Endothelial cell of umbilical vein (primary cell): Measurements from ENCODE around the gene C1orf174. TPM values are rescaled to one million over a fixed set of nuclear protein-coding genes. Genes with fewer than 3 reads are reported as not detected.

ENCODE experiments used
- Bru-seq: library from RNA; stranded (reverse); fragments of 400-500 nt; gene quantifications from one replicate; lab custom pipeline; 2021; lab: Mats Ljungman, UMichigan
- BruChase-seq, 2 experiments: library from RNA; stranded (reverse); fragments of 400-500 nt; gene quantifications; one replicate each; lab custom pipeline; 2021; lab: Mats Ljungman, UMichigan
- BruUV-seq: library from RNA; stranded (reverse); fragments of 400-500 nt; replicated peaks from 2 replicates; lab custom pipeline; 2021; lab: Mats Ljungman, UMichigan
- CTCF ChIA-PET: fragments of 300-600, 350-600 bp; sonication (Branson Sonifier 250); formaldehyde crosslinking; loops from one replicate; lab custom pipeline; 2021; ENCODE audit warnings: antibody characterized with exemption, inconsistent platforms; lab: Charles Lee
- POLR2A ChIA-PET: fragments of 300-600, 350-600 bp; sonication (Branson Sonifier 250); formaldehyde crosslinking; loops from one replicate; lab custom pipeline; 2021; ENCODE audit warnings: antibody characterized with exemption, inconsistent platforms; lab: Charles Lee
- DNase-seq: peaks from one replicate; pipeline ENCODE4 v3.0.0-alpha.2; 2011; ENCODE audit warnings: low read depth, low spot score
- FAIRE-seq: peaks from 2 replicates; lab custom pipeline; 2011; peaks lifted over from hg19 to GRCh38; lab: Jason Lieb, UNC
- H2AFZ ChIP-seq: 2 replicates; pipeline ENCODE4 v1.6.0; 2012; ENCODE audit warnings: low read depth, low read length, control low read depth, inconsistent platforms
- H3K27ac ChIP-seq: 2 replicates; pipeline ENCODE4 v1.5.1; 2011; ENCODE audit warnings: low read depth, mild to moderate bottlenecking, control low read depth, low read length, moderate library complexity; ENCODE audit not compliant: insufficient read depth
- H3K27me3 ChIP-seq, 2 experiments: 2 replicates each; pipeline versions ENCODE4 v1.6.0 to v1.6.1; 2011; ENCODE audit warnings: low read length in 2 of 2, mixed read lengths in 1 of 2; ENCODE audit not compliant: control insufficient read depth in 2 of 2, insufficient read depth in 2 of 2
- H3K36me3 ChIP-seq, 2 experiments: 2 replicates in 1 of 2; 3 replicates in 1 of 2; pipeline ENCODE4 v1.5.1; 2011; ENCODE audit warnings: low read length in 2 of 2, mild to moderate bottlenecking in 1 of 2, moderate library complexity in 1 of 2; ENCODE audit not compliant: control insufficient read depth in 2 of 2, insufficient read depth in 2 of 2; ENCODE audit errors: extremely low read depth in 1 of 2
- H3K4me1 ChIP-seq: 3 replicates; pipeline ENCODE4 v1.5.1; 2011; ENCODE audit warnings: mild to moderate bottlenecking, low read length; ENCODE audit not compliant: control insufficient read depth, insufficient read depth; ENCODE audit errors: extremely low read depth
- H3K4me2 ChIP-seq: 2 replicates; pipeline ENCODE4 v1.6.1; 2011; ENCODE audit warnings: low read length, control low read depth, mixed read lengths; ENCODE audit not compliant: insufficient read depth
- H3K4me3 ChIP-seq, 3 experiments: fragments of 200-600 bp in 1 of 3; sonication (generic), shearing (Covaris generic) in 1 of 3; replicated peaks in 1 of 3; 2 replicates each; pipeline ENCODE4 v1.5.1; 2011 to 2016; ENCODE audit warnings: control low read depth in 3 of 3, low read length in 3 of 3, mild to moderate bottlenecking in 2 of 3, inconsistent platforms in 1 of 3, low read depth in 1 of 3, moderate library complexity in 1 of 3; ENCODE audit not compliant: insufficient read depth in 1 of 3
- H3K79me2 ChIP-seq: 2 replicates; pipeline ENCODE4 v1.6.0; 2012; ENCODE audit warnings: low read length, inconsistent platforms; ENCODE audit not compliant: control insufficient read depth, insufficient read depth
- H3K9ac ChIP-seq: replicated peaks from 2 replicates; pipeline ENCODE3; 2011; ENCODE audit warnings: low read length, control low read depth; ENCODE audit not compliant: insufficient read depth; ENCODE audit errors: extremely low read depth
- H3K9me1 ChIP-seq: replicated peaks from 3 replicates; pipeline ENCODE4 v1.6.0; 2011; ENCODE audit warnings: mild to moderate bottlenecking, low read length; ENCODE audit not compliant: control insufficient read depth, insufficient read depth; ENCODE audit errors: extremely low read depth
- H3K9me3 ChIP-seq: replicated peaks from 2 replicates; pipeline ENCODE4 v1.5.1; 2012; ENCODE audit warnings: low read length, inconsistent platforms; ENCODE audit not compliant: control insufficient read depth, insufficient read depth
- H4K20me1 ChIP-seq: replicated peaks from 2 replicates; pipeline ENCODE3; 2011; ENCODE audit warnings: mild to moderate bottlenecking, low read length; ENCODE audit not compliant: control insufficient read depth, insufficient read depth; ENCODE audit errors: extremely low read depth
- GATA2 ChIP-seq: IDR thresholded peaks from 2 replicates; pipeline ENCODE4 v1.7.0; 2011; ENCODE audit warnings: low read depth, mild to moderate bottlenecking, moderate library complexity, mixed read lengths, low read length; ENCODE audit not compliant: insufficient read length, insufficient read depth
- MYC ChIP-seq: IDR thresholded peaks from one replicate; pipeline ENCODE4 v1.6.1; 2011; ENCODE audit warnings: mild to moderate bottlenecking, low read depth, low read length
- POLR2A ChIP-seq: IDR thresholded peaks from 2 replicates; pipeline ENCODE4 v1.6.1; 2012; ENCODE audit warnings: low read depth, mild to moderate bottlenecking, control low read depth, low read length
- POLR2AphosphoS5 ChIP-seq: IDR thresholded peaks from 2 replicates; pipeline ENCODE4 v1.6.1; 2012; ENCODE audit warnings: low read depth, mild to moderate bottlenecking, control low read depth, low read length, moderate library complexity; ENCODE audit not compliant: insufficient read depth
- dilution Hi-C: fragments of 300-500 bp; cut with MboI; formaldehyde crosslinking; loops from one replicate; pipeline ENCODE4 v1.15.0; 2019; ENCODE audit warnings: low sequenced_read_pairs; ENCODE audit not compliant: extremely low pct_ligation_motif_present
- intact Hi-C: fragments of 100-400 bp; cut with micrococcal nuclease; formaldehyde crosslinking; loops from one replicate; pipeline ENCODE4 v1.10.0; 2022
- long read RNA-seq: library from polyadenylated mRNA; stranded (forward); transcript quantifications from one replicate; pipeline ENCODE4 v2.0.0, GENCODE V29; 2021
- polyA minus RNA-seq, 3 experiments: library from RNA; depleted of rRNA, polyadenylated mRNA; stranded (reverse); fragments of >200 nt; gene quantifications; 1 replicate in 1 of 3; 2 replicates in 2 of 3; pipeline ENCODE4 v1.2.3, GENCODE V29; 2011
- polyA plus RNA-seq, 4 experiments: library from polyadenylated mRNA; depleted of rRNA in 3 of 4; stranded (reverse) in 3 of 4; unstranded in 1 of 4; fragments of >200 nt; gene quantifications; 2 replicates each; pipeline versions ENCODE4 v1.2.1 to v1.2.3, GENCODE V29; 2011 to 2012; ENCODE audit warnings: missing spikeins in 1 of 4
- total RNA-seq: library from RNA; stranded (reverse); gene quantifications from 2 replicates; pipeline ENCODE4 v1.2.3, GENCODE V29; 2021

Gene C1orf174
- total RNA-seq (27.6 and 28.0 TPM in 2 replicates), polyA plus RNA-seq (28.6 and 31.7 TPM in 2 replicates), polyA minus RNA-seq (22.2 and 22.6 TPM in 2 replicates), Bru-seq, nascent RNA (percentile 74 among the genes with signal in this experiment), BruChase-seq, experiment 1, labeled RNA remaining after a 6-hour chase (percentile 75 among the genes with signal in this experiment), BruChase-seq, experiment 2, labeled RNA remaining after a 2-hour chase (percentile 79 among the genes with signal in this experiment)
- polyA plus RNA-seq (2011; cell fraction: cytosol; rRNA removed): 29.6 and 38.0 TPM in 2 replicates
- 38.4 and 43.5 TPM in 2 replicates for polyA plus RNA-seq (2011; cell fraction: nucleus; rRNA removed)
- polyA plus RNA-seq (2012): 22.0 and 24.4 TPM in 2 replicates
- 21.9 TPM for polyA minus RNA-seq (2011; cell fraction: cytosol; rRNA and poly(A)+ RNA removed)
- polyA minus RNA-seq (2011; cell fraction: nucleus; rRNA and poly(A)+ RNA removed): 10.3 and 11.6 TPM in 2 replicates
- long read RNA-seq, transcript C1orf174-201 (4 exons, 1,666 nt): major isoform, 82 of 89 reads
- long read RNA-seq, partial matches to known transcripts: 1 of 89 reads
- long read RNA-seq, other reads (novel, unspliced or antisense): 5 of 89 reads

DNA sequence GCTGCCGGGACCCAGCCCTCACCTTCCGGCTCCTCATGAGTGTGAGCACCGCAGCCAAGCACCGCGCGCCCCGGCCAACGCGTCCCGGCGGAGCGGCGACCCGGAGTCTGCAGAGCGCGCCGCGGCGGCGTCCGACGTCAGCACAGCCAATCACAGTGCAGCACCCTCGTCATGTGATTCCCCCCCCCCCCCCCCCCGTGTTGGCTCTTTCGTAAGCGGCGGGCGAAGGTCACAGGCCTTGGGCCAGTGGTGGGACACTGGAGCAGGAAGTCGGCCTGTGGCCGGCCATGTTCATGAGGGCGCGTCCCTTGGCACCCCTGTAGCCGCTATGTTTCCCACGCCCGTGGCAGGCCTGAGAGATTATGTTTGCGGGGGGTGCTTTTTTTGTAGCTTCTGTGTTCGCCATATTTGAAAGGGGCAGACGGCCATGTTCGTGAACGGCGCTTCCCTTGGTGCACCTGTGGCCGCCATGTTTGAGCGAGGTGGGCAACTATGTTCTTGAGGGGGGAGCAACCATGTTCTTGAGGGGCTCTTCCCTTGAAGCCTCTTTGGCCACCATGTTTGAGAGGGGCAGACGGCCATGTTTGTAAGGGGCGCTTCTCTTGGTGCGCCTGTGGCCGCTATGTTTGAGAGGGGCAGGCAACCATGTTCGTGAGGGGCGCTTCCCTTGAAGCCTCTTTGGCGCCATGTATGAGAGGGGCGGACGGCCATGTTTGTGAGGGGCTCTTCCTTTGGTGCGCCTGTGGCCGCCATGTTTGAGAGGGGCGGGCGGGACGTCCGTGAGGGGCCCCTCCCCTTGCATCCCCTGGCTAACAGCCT lies at the start of gene C1orf174:
Gene C1orf174 (minus strand): TSS at position 123 of the 819 bp plus-strand sequence. CDS start 86 bp downstream, at position 37.
- Histone ChIP-seq H3K9me3 (no peaks in the 10 kb centered on the region), H3K79me2 (peaks cover 46% of the 10 kb centered on the region), H3K27ac (peak within 1 kb of the TSS; percentile 85), H3K36me3 (peaks cover 0 to 2% of the 10 kb centered on the region in 2 experiments), H3K4me1 (peaks cover 12% of the 10 kb centered on the region), H3K4me3 (peak within 1 kb of the TSS; percentile 62 to 78 (median 77)), H3K9ac (peak within 1 kb of the TSS; percentile 88), H3K4me2 (peak within 1 kb of the TSS; percentile 82), H4K20me1 (no peaks in the 10 kb centered on the region), H3K9me1 (no peaks in the 10 kb centered on the region), H3K27me3 (no peaks in the 10 kb centered on the region), H2AFZ (peak within 1 kb of the TSS; percentile 86)
- dilution Hi-C loops (no loop called here), intact Hi-C loops (loop anchor here (1.0 to 5.0 kb wide), 6 partner anchors 43 to 1374 kb away; partner anchors contain the start of genes CEP104, DFFB, LRRC47 and PANK4)
- ChIA-PET POLR2A (no interaction called here), CTCF (interaction anchor here (0.9 to 1.5 kb wide), 3 partner anchors 42 to 104 kb away, joined by 3 to 9 read pairs (median 3); partner anchors contain the start of genes CEP104, DFFB and LRRC47)
- FAIRE-seq: no peak
- TF ChIP-seq POLR2A: peak; percentile 68
- no peak for TF ChIP-seq MYC
- no peak for TF ChIP-seq GATA2
- TF ChIP-seq POLR2AphosphoS5: peak; percentile 80
- TSS peak; percentile 82 for BruUV-seq
- DNase-seq: peak; percentile 99
